ENCODE data around the gene SLC66A1. TPM values are rescaled to one million over a fixed set of nuclear protein-coding genes. Genes with fewer than 3 reads are reported as not detected.

Gene SLC66A1
- total and polyA plus RNA-seq, 9 of the 15 experiments (the other 6 are each of a cell fraction or from before 2014, with no cell fraction given), result 1.2 to 40.8 (median 18.6) TPM

- TF ChIP-seq CHD7 (IDR thresholded peaks at IDR 0.05; ENCODE audit: low read depth, low read length) (no peak), ZNF143 (CRISPR knock-in tag; IDR thresholded peaks at IDR 0.05) (no peak), MCM3 (IDR thresholded peaks at IDR 0.05) (no peak), ETS1 (conservative IDR thresholded peaks at IDR 0.05; ENCODE audit: control insufficient read depth, low read depth, low read length) (no peak), ZNF695 (CRISPR knock-in tag; IDR thresholded peaks at IDR 0.05) (no peak), THRAP3 (IDR thresholded peaks at IDR 0.05; ENCODE audit: borderline replicate concordance) (no peak), KAT7 (CRISPR knock-in tag; IDR thresholded peaks at IDR 0.05; ENCODE audit: borderline replicate concordance) (0 out of 2 replicates have a peak, but pooled peaks have one; percentile 8), KAT2B (IDR thresholded peaks at IDR 0.05; ENCODE audit: low read depth, low read length) (no peak), CHD1 (IDR thresholded peaks at IDR 0.05; ENCODE audit: low read length) (peak; percentile 27), ZNF316 (IDR thresholded peaks at IDR 0.05) (no peak), RFX5 (IDR thresholded peaks at IDR 0.05; ENCODE audit: low read depth, low read length) (no peak), ZNF134 (CRISPR knock-in tag; conservative IDR thresholded peaks at IDR 0.05) (no peak), NFATC3 (IDR thresholded peaks at IDR 0.05) (no peak), CREM (IDR thresholded peaks at IDR 0.05; ENCODE audit: low read depth) (no peak)
These were observed 609 bp upstream of the SLC66A1 start (continued) for GRCh38 chr1:19311503-19311930.

Data from K562 (cell line).